Coronary artery (tissue), 2 donors: Measurements from ENCODE around the gene GSTM2.
"Not testable (repeated sequence)": the region's sequence is repeated elsewhere in the genome, so short reads cannot be mapped to it uniquely, and the experiment has no call there.

Experiments used
- DNase-seq: peaks from one replicate; pipeline ENCODE4 v3.0.0-alpha.2; 2017; ENCODE audit warnings: low spot score
- H3K27ac ChIP-seq, 2 donors: fragments of 200-600 bp; sonication (generic); one replicate each; pipeline ENCODE4 v1.5.1; 2016 to 2019
- H3K4me3 ChIP-seq: fragments of 200-600 bp; sonication (generic); 2 replicates; pipeline ENCODE4 v1.5.1; 2016; ENCODE audit warnings: mild to moderate bottlenecking, moderate library complexity
- CTCF ChIP-seq: fragments of 200-600 bp; sonication (generic); IDR thresholded peaks from one replicate; pipeline ENCODE4 v1.5.1; 2019; ENCODE audit warnings: antibody characterized with exemption

The GSTM2 gene

GRCh38 chr1:109677459-109677858 lies 9.6 kb downstream of the GSTM2 start:
- Histone ChIP-seq H3K4me3 (no peak overlapping the region), H3K27ac (no peak overlapping the region)
- no peak for TF ChIP-seq CTCF
- DNase-seq, result no peak

- not testable (repeated sequence) for DNase-seq, H3K4me3 ChIP-seq, H3K27ac ChIP-seq
Measured at GRCh38 chr1:109678637-109679036, 10.8 kb downstream of the GSTM2 start.

- DNase-seq, result not testable (repeated sequence)
Measured at GRCh38 chr1:109684777-109685176, 16.9 kb downstream of the GSTM2 start.

DNA sequence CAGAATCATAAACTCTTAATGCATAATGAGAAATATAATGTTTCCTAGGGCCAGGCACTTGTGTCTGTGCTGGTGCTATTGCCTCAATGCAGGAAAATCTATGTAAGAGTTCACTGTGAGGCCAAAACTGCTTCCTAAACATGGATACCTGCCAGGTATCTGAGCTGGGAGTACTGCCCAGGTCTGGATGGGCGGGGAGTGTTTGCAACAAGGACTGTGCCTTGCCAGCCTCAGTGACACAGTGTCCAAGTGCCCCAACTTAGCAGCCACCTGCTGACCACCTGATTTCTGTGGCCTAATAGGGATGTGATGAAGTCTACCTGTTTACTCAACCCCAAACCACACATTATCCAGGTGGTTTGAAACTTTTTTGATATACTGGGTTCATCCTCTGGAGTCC lies 17.5 kb downstream of the GSTM2 start:
- not testable (repeated sequence) for H3K27ac ChIP-seq, H3K4me3 ChIP-seq, DNase-seq

More at GRCh38 chr1:109684777-109685176, 16.9 kb downstream of the GSTM2 start:
- H3K27ac ChIP-seq, H3K4me3 ChIP-seq: not testable (repeated sequence)

DNA sequence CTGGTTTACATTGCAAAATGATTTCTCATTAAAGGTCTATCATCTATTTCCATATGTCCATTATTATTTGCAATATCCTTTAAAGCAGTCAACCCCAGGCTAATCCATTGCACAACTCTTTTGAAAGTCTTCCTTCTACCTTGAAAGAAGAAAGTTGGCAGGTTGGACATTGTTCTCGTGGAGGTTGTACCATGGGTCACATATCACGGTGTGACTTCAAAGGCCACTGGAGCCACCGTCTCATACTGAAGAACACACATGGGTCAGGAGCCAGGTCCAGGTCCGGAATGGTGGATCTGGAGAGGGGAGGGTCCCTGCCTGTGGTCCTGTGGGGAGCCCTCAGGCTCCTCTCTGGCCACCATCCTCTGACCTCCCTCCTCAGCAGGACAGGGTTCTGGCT lies 18.0 kb downstream of the GSTM2 start:
- not testable (repeated sequence) for DNase-seq, H3K27ac ChIP-seq, H3K4me3 ChIP-seq

DNA sequence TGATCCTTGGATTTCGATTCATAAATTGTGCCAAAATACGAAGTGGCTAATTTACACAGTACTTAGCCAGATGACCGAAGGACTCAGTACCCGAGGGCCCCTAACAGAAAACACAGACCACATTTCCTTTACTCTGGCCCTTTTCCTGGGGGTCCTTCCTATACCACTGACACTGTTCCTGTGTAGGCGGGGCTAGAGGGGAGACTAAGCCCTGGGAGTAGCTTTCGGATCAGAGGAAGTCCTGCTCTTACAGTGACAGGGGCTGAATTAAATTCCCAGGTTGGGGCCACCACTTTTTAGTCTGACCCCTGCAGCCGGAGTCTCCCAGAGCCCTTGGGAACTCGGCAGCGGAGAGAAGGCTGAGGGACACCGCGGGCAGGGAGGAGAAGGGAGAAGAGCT lies 19.3 kb downstream of the GSTM2 start:
- Histone ChIP-seq H3K4me3 (peak overlapping the region; percentile 74), H3K27ac (peak overlapping the region in 1 of 2 donors; percentile 85)
- not testable (repeated sequence) for DNase-seq

GRCh38 chr1:109687641-109688499 lies 20.0 kb downstream of the GSTM2 start, which contains the start of gene GSTM1:
TSS of gene GSTM1 (plus strand) at chr1:109687817. CDS start at chr1:109687874, 57 bp downstream.
- peak; percentile 80 for DNase-seq
- peak within 1 kb of the TSS in 1 of 2 donors; percentile 85 for H3K27ac ChIP-seq
- TF ChIP-seq CTCF, result no peak
- H3K4me3 ChIP-seq, result peak within 1 kb of the TSS; percentile 74

DNA sequence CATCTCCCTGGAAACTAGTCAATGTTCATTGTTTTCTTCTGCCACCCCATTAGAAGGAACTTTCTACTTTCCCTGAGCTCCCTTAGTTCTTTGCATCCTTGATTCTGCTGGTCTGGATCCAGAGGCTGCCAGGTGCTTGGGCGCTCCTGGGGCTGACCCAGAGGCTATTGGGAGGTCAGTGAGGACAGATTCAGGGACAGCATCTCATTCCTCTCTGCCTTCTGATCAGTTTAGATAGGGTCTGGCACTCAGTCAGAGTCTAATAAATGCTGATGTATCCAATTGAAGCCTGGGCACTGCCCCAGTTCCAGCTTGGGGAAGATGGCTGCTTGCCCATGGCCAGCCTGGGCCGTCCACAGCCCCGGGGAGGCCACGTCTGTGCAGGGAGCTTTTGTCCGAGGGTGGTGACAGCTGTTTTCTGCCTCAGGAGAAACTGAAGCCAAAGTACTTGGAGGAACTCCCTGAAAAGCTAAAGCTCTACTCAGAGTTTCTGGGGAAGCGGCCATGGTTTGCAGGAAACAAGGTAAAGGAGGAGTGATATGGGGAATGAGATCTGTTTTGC lies 22.1 kb downstream of the GSTM2 start:
- Histone ChIP-seq H3K27ac (no peak overlapping the region), H3K4me3 (no peak overlapping the region)
- DNase-seq, result no peak
- TF ChIP-seq CTCF, result no peak

- TF ChIP-seq CTCF, result no peak
- Histone ChIP-seq H3K4me3 (no peak overlapping the region), H3K27ac (no peak overlapping the region)
- DNase-seq, result no peak
Measured at GRCh38 chr1:109691759-109692158, 23.9 kb downstream of the GSTM2 start.

DNA sequence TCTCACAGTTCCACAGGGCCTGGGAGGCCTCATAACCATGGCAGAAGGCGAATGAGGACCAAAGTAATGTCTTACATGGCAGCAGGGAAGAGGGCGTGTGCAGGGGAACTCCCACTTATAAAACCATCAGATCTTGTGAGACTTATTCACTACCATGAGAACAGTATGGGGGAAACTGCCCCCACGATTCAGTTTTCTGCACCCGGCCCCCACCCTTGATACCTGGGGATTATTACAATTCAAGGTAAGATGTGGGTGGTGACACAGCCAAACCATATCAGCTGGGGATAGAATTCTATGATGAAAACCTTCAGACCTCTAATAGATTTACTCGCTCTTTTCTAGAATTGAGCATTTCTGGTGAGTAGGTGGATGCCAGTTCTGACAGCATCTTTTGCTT lies 26.5 kb downstream of the GSTM2 start:
- not testable (repeated sequence) for H3K4me3 ChIP-seq, DNase-seq, H3K27ac ChIP-seq

DNA sequence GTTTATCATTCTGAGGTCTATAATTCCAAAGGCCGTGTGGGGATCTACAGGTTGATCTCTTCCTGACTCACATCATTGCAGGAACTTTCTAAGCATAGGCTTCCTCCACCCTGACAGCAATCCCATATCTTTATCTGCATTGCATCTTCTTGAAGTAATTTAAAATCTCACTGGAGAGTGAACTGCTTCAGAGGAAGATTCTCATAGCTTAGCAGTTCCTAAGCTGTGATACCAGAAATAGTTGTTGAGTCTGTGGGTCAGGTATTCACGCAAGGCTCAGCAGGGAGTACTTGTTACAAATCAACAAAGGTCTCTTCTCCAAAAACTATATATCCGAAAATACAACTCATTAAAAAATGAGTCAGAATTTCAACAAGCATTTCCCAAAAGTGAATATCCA lies 27.3 kb downstream of the GSTM2 start:
- H3K27ac ChIP-seq, H3K4me3 ChIP-seq, DNase-seq: not testable (repeated sequence)
